ENCODE measurements around the gene SGCE. TPM values are rescaled to one million over a fixed set of nuclear protein-coding genes. Genes with fewer than 3 reads are reported as not detected.

Gene SGCE
- total RNA-seq, 4 donors from 2014 or later, result 3.7 to 14.9 (median 11.4) TPM

DNA sequence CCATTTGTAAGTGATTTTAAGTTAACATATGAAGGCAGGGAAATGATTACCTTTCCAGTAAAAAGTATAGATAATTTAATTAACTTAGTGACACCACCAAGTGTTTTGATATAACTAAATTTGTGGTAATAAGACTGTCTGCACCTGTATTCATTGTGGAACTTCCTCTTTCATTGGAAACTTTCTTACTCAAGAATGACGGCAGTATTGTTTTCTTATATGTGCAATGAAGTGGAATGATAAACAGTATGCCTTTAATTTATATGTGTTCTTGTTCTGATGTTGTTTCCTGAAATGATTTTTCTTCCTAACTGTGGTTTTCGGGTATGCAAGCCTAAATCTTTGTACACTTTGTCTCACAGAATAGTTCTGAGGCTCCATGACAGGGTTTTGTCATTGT is 99.9 kb downstream of the SGCE start:
- no peak for TF ChIP-seq POLR2A (IDR thresholded peaks at IDR 0.05)
- TF ChIP-seq, protein P1, sequence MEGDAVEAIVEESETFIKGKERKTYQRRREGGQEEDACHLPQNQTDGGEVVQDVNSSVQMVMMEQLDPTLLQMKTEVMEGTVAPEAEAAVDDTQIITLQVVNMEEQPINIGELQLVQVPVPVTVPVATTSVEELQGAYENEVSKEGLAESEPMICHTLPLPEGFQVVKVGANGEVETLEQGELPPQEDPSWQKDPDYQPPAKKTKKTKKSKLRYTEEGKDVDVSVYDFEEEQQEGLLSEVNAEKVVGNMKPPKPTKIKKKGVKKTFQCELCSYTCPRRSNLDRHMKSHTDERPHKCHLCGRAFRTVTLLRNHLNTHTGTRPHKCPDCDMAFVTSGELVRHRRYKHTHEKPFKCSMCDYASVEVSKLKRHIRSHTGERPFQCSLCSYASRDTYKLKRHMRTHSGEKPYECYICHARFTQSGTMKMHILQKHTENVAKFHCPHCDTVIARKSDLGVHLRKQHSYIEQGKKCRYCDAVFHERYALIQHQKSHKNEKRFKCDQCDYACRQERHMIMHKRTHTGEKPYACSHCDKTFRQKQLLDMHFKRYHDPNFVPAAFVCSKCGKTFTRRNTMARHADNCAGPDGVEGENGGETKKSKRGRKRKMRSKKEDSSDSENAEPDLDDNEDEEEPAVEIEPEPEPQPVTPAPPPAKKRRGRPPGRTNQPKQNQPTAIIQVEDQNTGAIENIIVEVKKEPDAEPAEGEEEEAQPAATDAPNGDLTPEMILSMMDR (IDR thresholded peaks at IDR 0.05), result no peak
- Histone ChIP-seq H3K4me3 (no peak overlapping the region), H3K27ac (no peak overlapping the region), H3K36me3 (peaks cover 0 to 4% (median 0%) of the 10 kb centered on the region in 3 donors), H3K27me3 (no peaks in the 10 kb centered on the region), H3K4me1 (no peaks in the 10 kb centered on the region), H3K9me3 (no peaks in the 10 kb centered on the region)
- DNase-seq, result no peak

DNA sequence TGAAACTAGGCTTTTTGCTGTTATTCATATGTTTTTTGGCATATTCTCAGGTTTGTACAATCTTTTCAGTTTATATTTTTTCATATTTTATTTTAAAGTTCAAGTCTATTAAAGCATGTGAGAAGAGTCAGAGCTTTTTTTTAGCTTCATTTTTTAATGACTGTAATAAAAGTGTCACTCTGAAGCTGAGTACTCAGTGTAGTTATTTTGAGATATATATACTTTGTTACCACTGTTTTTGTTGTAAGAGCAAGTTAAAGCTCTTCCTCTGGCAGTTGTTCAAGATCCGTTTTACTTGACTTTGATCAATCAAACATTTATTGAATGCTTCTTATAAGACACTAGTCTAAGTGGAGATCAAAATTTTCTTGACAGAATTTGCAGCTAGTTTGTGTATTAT is 108.8 kb downstream of the SGCE start:
- DNase-seq, result no peak
- Histone ChIP-seq H3K9me3 (no peaks in the 10 kb centered on the region), H3K4me3 (no peak overlapping the region), H3K4me1 (no peaks in the 10 kb centered on the region), H3K27ac (no peak overlapping the region), H3K36me3 (no peaks in the 10 kb centered on the region), H3K27me3 (no peaks in the 10 kb centered on the region)
- TF ChIP-seq POLR2A (IDR thresholded peaks at IDR 0.05), result no peak
- TF ChIP-seq, protein P1 (IDR thresholded peaks at IDR 0.05), result no peak

DNA sequence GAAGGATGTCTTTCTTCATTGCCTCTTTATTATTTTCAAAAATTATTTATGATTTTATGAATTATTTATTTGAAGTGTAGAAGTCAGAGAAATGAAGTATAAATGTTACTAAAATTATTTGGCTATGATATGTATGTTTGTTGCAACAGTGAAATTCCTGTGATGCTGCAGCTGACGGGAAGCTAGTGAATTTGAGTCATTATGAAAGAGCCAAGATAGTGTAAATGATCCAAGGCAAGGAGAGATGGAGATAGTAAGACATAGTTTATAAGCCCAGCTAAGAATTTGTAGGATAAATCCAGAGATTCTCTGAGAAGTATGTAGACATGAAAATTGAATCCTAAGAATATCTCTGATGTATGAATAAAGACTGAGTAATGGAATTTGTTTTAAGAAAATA is 115.5 kb downstream of the SGCE start:
- DNase-seq, result no peak
- TF ChIP-seq POLR2A (IDR thresholded peaks at IDR 0.05), result no peak
- Histone ChIP-seq H3K36me3 (peaks cover 0 to 7% (median 0%) of the 10 kb centered on the region in 3 donors), H3K9me3 (no peaks in the 10 kb centered on the region), H3K4me3 (no peak overlapping the region), H3K27ac (no peak overlapping the region), H3K27me3 (no peaks in the 10 kb centered on the region), H3K4me1 (no peaks in the 10 kb centered on the region)

Other genes with a start within 250 kb of the SGCE start
- 10 to 100 TPM in 1 of 4 donors, 1 to 10 TPM in 3; 5.2 to 23.9 (median 9.3) TPM for gene CASD1, start 146.3 kb downstream of the SGCE start, total RNA-seq